ENCODE results near the gene GNPTAB. TPM values are rescaled to one million over a fixed set of nuclear protein-coding genes. Genes with fewer than 3 reads are reported as not detected.

GNPTAB gene
- total and polyA plus RNA-seq, 2 of the 13 experiments (the other 11 are each of a cell fraction or from before 2014, with no cell fraction given) = 13.6 to 19.4 TPM

DNA sequence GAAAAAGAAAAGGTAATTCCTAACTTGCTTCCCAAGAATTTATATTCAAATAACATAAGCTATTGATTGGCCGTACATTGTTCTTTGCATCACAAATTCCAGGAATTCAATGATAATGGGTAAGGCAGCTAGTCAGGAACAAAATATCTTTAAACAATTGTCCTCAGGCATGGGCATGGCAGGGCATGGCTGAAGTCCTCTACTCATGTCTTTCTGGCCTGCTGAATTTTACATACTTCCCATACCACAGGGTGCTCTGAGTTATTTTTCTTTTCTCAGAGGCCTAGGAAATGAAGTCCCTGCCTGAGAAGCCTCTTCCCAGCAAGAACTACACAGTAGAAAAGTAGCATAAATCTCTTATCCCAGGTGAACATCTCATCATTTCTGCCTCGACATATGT lies 31.5 kb upstream of the GNPTAB start:
- intact Hi-C loops (cut with micrococcal nuclease; ENCODE audit: unreplicated experiment) = no loop called here
- Histone ChIP-seq H3K9ac (ENCODE audit: insufficient read depth, low read depth, low read length) (no peak overlapping the region), H3K9me3 (ENCODE audit: low read length) (peaks cover 11% of the 10 kb centered on the region; the same call in 1 of the 2 replicates), H3K4me2 (ENCODE audit: low read depth, low read length) (no peak overlapping the region), H3K79me2 (ENCODE audit: insufficient read depth, low read length) (no peaks in the 10 kb centered on the region), H3K36me3 (replicated peaks in 1 of 2; ENCODE audit: control insufficient read depth in 1 of 2, insufficient read depth in 2 of 2, low read length in 2 of 2) (no peaks in the 10 kb centered on the region), H3K27ac (ENCODE audit: extremely low read length, insufficient read depth, low read length) (no peak overlapping the region), H3K27me3 (ENCODE audit: control insufficient read depth in 1 of 2, insufficient read depth in 2 of 2, low read length in 2 of 2) (no peaks in the 10 kb centered on the region; a peak in 2 of 5 replicates), H2AFZ (ENCODE audit: low read length) (no peak overlapping the region), H3K4me1 (ENCODE audit: insufficient read depth, low read length) (peaks cover 23% of the 10 kb centered on the region), H3K4me3 (replicated peaks in 1 of 3; ENCODE audit: insufficient read depth in 1 of 3, low read depth in 2 of 3, low read length in 3 of 3) (no peak overlapping the region), H4K20me1 (ENCODE audit: insufficient read depth, low read length) (no peaks in the 10 kb centered on the region)
- no TSS peak for BruUV-seq (replicated peaks)
- FAIRE-seq = no peak
- CTCF ChIA-PET (ENCODE audit: low intra/inter-chr PET ratio, low total read pairs) = no interaction called here
- in situ Hi-C loops (cut with HindIII; ENCODE audit: extremely low pct_ligation_motif_present, low pct_unique_long_range_greater_than_20kb) = no loop called here
- ATAC-seq = no peak
- WGBS (ENCODE audit: low lambda C conversion rate) = 57% methylated on average over 2 of the region's 2 CpGs
- TF ChIP-seq ZNF75D (CRISPR knock-in tag; IDR thresholded peaks at IDR 0.05; ENCODE audit: borderline replicate concordance) = no peak
- TF ChIP-seq ZFP90 (CRISPR knock-in tag; IDR thresholded peaks at IDR 0.05; ENCODE audit: borderline replicate concordance) = no peak
- no peak for TF ChIP-seq ZNF30 (CRISPR knock-in tag; IDR thresholded peaks at IDR 0.05)
- no peak for TF ChIP-seq ZNF772 (CRISPR knock-in tag; IDR thresholded peaks at IDR 0.05)
- TF ChIP-seq CBX1 (IDR thresholded peaks at IDR 0.05; ENCODE audit: low read depth) = no peak
- no peak for TF ChIP-seq KAT8 (CRISPR knock-in tag; IDR thresholded peaks at IDR 0.05)
- no peak for TF ChIP-seq ZNF101 (CRISPR knock-in tag; IDR thresholded peaks at IDR 0.05; ENCODE audit: borderline replicate concordance, low read depth)
- no peak for TF ChIP-seq NR1H2 (CRISPR knock-in tag; IDR thresholded peaks at IDR 0.05; ENCODE audit: borderline replicate concordance, low read depth)
- TF ChIP-seq ISL2 (CRISPR knock-in tag; IDR thresholded peaks at IDR 0.05) = no peak
- TF ChIP-seq FLYWCH1 (CRISPR knock-in tag; IDR thresholded peaks at IDR 0.05) = no peak
- no peak for TF ChIP-seq ARHGAP35 (CRISPR knock-in tag; IDR thresholded peaks at IDR 0.05; ENCODE audit: borderline replicate concordance)
- TF ChIP-seq, protein P1, sequence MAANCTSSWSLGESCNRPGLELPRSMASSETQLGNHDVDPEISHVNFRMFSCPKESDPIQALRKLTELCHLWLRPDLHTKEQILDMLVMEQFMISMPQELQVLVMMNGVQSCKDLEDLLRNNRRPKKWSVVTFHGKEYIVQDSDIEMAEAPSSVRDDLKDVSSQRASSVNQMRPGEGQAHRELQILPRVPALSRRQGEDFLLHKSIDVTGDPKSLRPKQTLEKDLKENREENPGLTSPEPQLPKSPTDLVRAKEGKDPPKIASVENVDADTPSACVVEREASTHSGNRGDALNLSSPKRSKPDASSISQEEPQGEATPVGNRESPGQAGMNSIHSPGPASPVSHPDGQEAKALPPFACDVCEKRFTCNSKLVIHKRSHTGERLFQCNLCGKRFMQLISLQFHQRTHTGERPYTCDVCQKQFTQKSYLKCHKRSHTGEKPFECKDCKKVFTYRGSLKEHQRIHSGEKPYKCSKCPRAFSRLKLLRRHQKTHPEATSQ (CRISPR knock-in tag; IDR thresholded peaks at IDR 0.05; ENCODE audit: borderline replicate concordance) = no peak
- no peak for TF ChIP-seq SNAI1 (CRISPR knock-in tag; IDR thresholded peaks at IDR 0.05; ENCODE audit: borderline replicate concordance)
- TF ChIP-seq, protein P2, sequence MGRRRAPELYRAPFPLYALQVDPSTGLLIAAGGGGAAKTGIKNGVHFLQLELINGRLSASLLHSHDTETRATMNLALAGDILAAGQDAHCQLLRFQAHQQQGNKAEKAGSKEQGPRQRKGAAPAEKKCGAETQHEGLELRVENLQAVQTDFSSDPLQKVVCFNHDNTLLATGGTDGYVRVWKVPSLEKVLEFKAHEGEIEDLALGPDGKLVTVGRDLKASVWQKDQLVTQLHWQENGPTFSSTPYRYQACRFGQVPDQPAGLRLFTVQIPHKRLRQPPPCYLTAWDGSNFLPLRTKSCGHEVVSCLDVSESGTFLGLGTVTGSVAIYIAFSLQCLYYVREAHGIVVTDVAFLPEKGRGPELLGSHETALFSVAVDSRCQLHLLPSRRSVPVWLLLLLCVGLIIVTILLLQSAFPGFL (CRISPR knock-in tag; IDR thresholded peaks at IDR 0.05) = no peak
- TF ChIP-seq, protein P3, sequence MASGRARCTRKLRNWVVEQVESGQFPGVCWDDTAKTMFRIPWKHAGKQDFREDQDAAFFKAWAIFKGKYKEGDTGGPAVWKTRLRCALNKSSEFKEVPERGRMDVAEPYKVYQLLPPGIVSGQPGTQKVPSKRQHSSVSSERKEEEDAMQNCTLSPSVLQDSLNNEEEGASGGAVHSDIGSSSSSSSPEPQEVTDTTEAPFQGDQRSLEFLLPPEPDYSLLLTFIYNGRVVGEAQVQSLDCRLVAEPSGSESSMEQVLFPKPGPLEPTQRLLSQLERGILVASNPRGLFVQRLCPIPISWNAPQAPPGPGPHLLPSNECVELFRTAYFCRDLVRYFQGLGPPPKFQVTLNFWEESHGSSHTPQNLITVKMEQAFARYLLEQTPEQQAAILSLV (CRISPR knock-in tag; IDR thresholded peaks at IDR 0.05; ENCODE audit: borderline replicate concordance) = no peak
- TF ChIP-seq, protein P4, sequence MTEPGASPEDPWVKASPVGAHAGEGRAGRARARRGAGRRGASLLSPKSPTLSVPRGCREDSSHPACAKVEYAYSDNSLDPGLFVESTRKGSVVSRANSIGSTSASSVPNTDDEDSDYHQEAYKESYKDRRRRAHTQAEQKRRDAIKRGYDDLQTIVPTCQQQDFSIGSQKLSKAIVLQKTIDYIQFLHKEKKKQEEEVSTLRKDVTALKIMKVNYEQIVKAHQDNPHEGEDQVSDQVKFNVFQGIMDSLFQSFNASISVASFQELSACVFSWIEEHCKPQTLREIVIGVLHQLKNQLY (CRISPR knock-in tag; IDR thresholded peaks at IDR 0.05) = no peak
- no peak for TF ChIP-seq ZNF878 (CRISPR knock-in tag; IDR thresholded peaks at IDR 0.05)
- no peak for TF ChIP-seq ZNF557 (CRISPR knock-in tag; IDR thresholded peaks at IDR 0.05)
- TF ChIP-seq ZNF333 (CRISPR knock-in tag; IDR thresholded peaks at IDR 0.05; ENCODE audit: borderline replicate concordance) = no peak
- POLR2A ChIA-PET = no interaction called here
- DNase-seq (ENCODE audit: low spot score) = no peak
